HepG2 (cell line): ENCODE measurements around the gene SOX13. TPM values are rescaled to one million over a fixed set of nuclear protein-coding genes. Genes with fewer than 3 reads are reported as not detected.

ENCODE experiments used
- ATM ChIP-seq: fragments of 450-650 bp; IDR thresholded peaks from 2 replicates; pipeline ENCODE4 v1.7.1; 2017; ENCODE audit warnings: mild to moderate bottlenecking, borderline replicate concordance
- CCAR2 ChIP-seq: fragments of 200-400 bp; formaldehyde crosslinking; optimal IDR thresholded peaks from 2 replicates; pipeline ENCODE3; 2018; ENCODE audit warnings: low read depth, mild to moderate bottlenecking, low read length, moderate library complexity
- CEBPZ ChIP-seq: IDR thresholded peaks from 2 replicates; pipeline ENCODE4 v1.6.1; 2012; ENCODE audit warnings: low read length, improper control_type of control experiment
- MIER3 ChIP-seq: IDR thresholded peaks from 2 replicates; pipeline ENCODE4 v1.6.1; 2016; ENCODE audit warnings: missing compliant biosample characterization, borderline replicate concordance
- PCBP1 ChIP-seq: fragments of 200-400 bp; formaldehyde crosslinking; IDR thresholded peaks from 2 replicates; pipeline ENCODE4 v1.6.1; 2017; ENCODE audit warnings: mild to moderate bottlenecking, low read depth, low read length, borderline replicate concordance
- POLR2AphosphoS5 ChIP-seq: IDR thresholded peaks from 2 replicates; pipeline ENCODE4 v1.6.1; 2012; ENCODE audit warnings: low read depth, low read length
- SAFB2 ChIP-seq: sonication (generic); formaldehyde crosslinking; IDR thresholded peaks from 2 replicates; pipeline ENCODE4 v1.5.1; 2020; ENCODE audit warnings: missing genetic modification reagents, low read depth, mild to moderate bottlenecking, borderline replicate concordance
- SMC3 ChIP-seq: IDR thresholded peaks from 2 replicates; pipeline ENCODE4 v1.6.1; 2011; ENCODE audit warnings: low read length, improper control_type of control experiment
- SUZ12 ChIP-seq: fragments of 150-350 bp; IDR thresholded peaks from 2 replicates; pipeline ENCODE4 v1.6.1; 2014; ENCODE audit warnings: low read depth, low read length
- TEAD3 ChIP-seq: optimal IDR thresholded peaks from 2 replicates; pipeline ENCODE3; 2016; ENCODE audit warnings: borderline replicate concordance
- TRIM24 ChIP-seq: sonication (generic); formaldehyde crosslinking; IDR thresholded peaks from 2 replicates; pipeline ENCODE4 v1.8.0; 2022; ENCODE audit warnings: mild to moderate bottlenecking, missing genetic modification reagents
- ZBTB39 ChIP-seq: sonication (generic); formaldehyde crosslinking; IDR thresholded peaks from 2 replicates; pipeline ENCODE4 v1.5.0; 2020; ENCODE audit warnings: missing genetic modification reagents
- ZNF263 ChIP-seq: sonication (generic); formaldehyde crosslinking; IDR thresholded peaks from 2 replicates; pipeline ENCODE4 v1.4.0; 2020; ENCODE audit warnings: missing genetic modification reagents
- ZNF382 ChIP-seq: sonication (generic); formaldehyde crosslinking; IDR thresholded peaks from 2 replicates; pipeline ENCODE4 v1.5.0; 2020; ENCODE audit warnings: missing genetic modification reagents, mild to moderate bottlenecking, borderline replicate concordance
- ZNF782 ChIP-seq: sonication (generic); formaldehyde crosslinking; IDR thresholded peaks from 2 replicates; pipeline ENCODE4 v1.4.0; 2020; ENCODE audit warnings: missing genetic modification reagents, mild to moderate bottlenecking, borderline replicate concordance
- ZSCAN29 ChIP-seq: sonication (generic); formaldehyde crosslinking; conservative IDR thresholded peaks from 2 replicates; pipeline ENCODE4 v1.4.0; 2020; ENCODE audit warnings: mild to moderate bottlenecking, missing genetic modification reagents
- polyA plus RNA-seq, 8 experiments: library from polyadenylated mRNA; depleted of rRNA in 3 of 8; stranded (reverse) in 7 of 8; unstranded in 1 of 8; fragments of >200 nt; fragmentation: Illumina TruSeq in 4 of 8; extraction: Trizol in 4 of 8; gene quantifications; 2 replicates each; pipeline versions ENCODE4 v1.2.1 to v1.2.3, GENCODE V29; 2011 to 2016; ENCODE audit warnings: low read depth in 4 of 8, missing spikeins in 1 of 8, mixed read lengths in 1 of 8; ENCODE audit not compliant: insufficient read depth in 1 of 8
- total RNA-seq, 5 experiments: library from RNA; depleted of rRNA; stranded (reverse); fragments of >200 nt; fragmentation: Illumina TruSeq; extraction: Trizol; gene quantifications; 2 replicates each; pipeline ENCODE4 v1.2.3, GENCODE V29; 2016; ENCODE audit warnings: low read depth in 1 of 5
- TF ChIP-seq, protein P1 (sequence below): sonication (generic); formaldehyde crosslinking; IDR thresholded peaks from 2 replicates; pipeline ENCODE4 v1.5.1; 2020; ENCODE audit warnings: mild to moderate bottlenecking, missing genetic modification reagents, borderline replicate concordance
- TF ChIP-seq, protein P2 (sequence below): sonication (generic); formaldehyde crosslinking; IDR thresholded peaks from 2 replicates; pipeline ENCODE4 v1.8.0; 2022; ENCODE audit warnings: mild to moderate bottlenecking, missing genetic modification reagents, moderate library complexity

SOX13 gene
- total and polyA plus RNA-seq, 2 of the 13 experiments (the other 11 are each of a cell fraction or from before 2014, with no cell fraction given): 13.3 to 15.8 TPM

- TF ChIP-seq, protein P1, sequence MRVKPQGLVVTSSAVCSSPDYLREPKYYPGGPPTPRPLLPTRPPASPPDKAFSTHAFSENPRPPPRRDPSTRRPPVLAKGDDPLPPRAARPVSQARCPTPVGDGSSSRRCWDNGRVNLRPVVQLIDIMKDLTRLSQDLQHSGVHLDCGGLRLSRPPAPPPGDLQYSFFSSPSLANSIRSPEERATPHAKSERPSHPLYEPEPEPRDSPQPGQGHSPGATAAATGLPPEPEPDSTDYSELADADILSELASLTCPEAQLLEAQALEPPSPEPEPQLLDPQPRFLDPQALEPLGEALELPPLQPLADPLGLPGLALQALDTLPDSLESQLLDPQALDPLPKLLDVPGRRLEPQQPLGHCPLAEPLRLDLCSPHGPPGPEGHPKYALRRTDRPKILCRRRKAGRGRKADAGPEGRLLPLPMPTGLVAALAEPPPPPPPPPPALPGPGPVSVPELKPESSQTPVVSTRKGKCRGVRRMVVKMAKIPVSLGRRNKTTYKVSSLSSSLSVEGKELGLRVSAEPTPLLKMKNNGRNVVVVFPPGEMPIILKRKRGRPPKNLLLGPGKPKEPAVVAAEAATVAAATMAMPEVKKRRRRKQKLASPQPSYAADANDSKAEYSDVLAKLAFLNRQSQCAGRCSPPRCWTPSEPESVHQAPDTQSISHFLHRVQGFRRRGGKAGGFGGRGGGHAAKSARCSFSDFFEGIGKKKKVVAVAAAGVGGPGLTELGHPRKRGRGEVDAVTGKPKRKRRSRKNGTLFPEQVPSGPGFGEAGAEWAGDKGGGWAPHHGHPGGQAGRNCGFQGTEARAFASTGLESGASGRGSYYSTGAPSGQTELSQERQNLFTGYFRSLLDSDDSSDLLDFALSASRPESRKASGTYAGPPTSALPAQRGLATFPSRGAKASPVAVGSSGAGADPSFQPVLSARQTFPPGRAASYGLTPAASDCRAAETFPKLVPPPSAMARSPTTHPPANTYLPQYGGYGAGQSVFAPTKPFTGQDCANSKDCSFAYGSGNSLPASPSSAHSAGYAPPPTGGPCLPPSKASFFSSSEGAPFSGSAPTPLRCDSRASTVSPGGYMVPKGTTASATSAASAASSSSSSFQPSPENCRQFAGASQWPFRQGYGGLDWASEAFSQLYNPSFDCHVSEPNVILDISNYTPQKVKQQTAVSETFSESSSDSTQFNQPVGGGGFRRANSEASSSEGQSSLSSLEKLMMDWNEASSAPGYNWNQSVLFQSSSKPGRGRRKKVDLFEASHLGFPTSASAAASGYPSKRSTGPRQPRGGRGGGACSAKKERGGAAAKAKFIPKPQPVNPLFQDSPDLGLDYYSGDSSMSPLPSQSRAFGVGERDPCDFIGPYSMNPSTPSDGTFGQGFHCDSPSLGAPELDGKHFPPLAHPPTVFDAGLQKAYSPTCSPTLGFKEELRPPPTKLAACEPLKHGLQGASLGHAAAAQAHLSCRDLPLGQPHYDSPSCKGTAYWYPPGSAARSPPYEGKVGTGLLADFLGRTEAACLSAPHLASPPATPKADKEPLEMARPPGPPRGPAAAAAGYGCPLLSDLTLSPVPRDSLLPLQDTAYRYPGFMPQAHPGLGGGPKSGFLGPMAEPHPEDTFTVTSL: no peak
- no peak for TF ChIP-seq ATM
- TF ChIP-seq ZNF382 (CRISPR knock-in tag): no peak
- peak; percentile 96 for TF ChIP-seq ZNF263 (CRISPR knock-in tag)
- TF ChIP-seq, protein P2, sequence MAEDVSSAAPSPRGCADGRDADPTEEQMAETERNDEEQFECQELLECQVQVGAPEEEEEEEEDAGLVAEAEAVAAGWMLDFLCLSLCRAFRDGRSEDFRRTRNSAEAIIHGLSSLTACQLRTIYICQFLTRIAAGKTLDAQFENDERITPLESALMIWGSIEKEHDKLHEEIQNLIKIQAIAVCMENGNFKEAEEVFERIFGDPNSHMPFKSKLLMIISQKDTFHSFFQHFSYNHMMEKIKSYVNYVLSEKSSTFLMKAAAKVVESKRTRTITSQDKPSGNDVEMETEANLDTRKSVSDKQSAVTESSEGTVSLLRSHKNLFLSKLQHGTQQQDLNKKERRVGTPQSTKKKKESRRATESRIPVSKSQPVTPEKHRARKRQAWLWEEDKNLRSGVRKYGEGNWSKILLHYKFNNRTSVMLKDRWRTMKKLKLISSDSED (CRISPR knock-in tag): no peak
- TF ChIP-seq CEBPZ: no peak
- TF ChIP-seq POLR2AphosphoS5: no peak
- TF ChIP-seq TEAD3: peak; percentile 46
- no peak for TF ChIP-seq SUZ12
- TF ChIP-seq ZSCAN29 (CRISPR knock-in tag): no peak
- no peak for TF ChIP-seq TRIM24
- TF ChIP-seq ZBTB39 (CRISPR knock-in tag): no peak
- no peak for TF ChIP-seq PCBP1
- TF ChIP-seq SMC3: peak; percentile 35
- peak; percentile 23; the same call in 1 of the 2 replicates for TF ChIP-seq MIER3 (CRISPR knock-in tag)
- TF ChIP-seq SAFB2 (CRISPR knock-in tag): no peak
- TF ChIP-seq CCAR2: no peak
- TF ChIP-seq ZNF782 (CRISPR knock-in tag): peak; percentile 41; the same call in 1 of the 2 replicates
Measured at GRCh38 chr1:204102029-204102611, 29.2 kb downstream of the SOX13 start (continued).
